Duodenal mucosa (tissue), 2 donors: ENCODE measurements around the gene TTC7B.
A peak's percentile ranks its signal among the peaks of the same experiment; 100 is the strongest.
"Not testable (repeated sequence)": the region's sequence is repeated elsewhere in the genome, so short reads cannot be mapped to it uniquely, and the experiment has no call there.

ENCODE experiments used
- H3K27ac ChIP-seq: one replicate; pipeline ENCODE4 v1.7.0; 2013; ENCODE audit warnings: low read depth, low read length
- H3K27me3 ChIP-seq, 2 donors: one replicate each; pipeline ENCODE4 v1.7.0; 2013; ENCODE audit warnings: low read length in 2 of 2, control low read depth in 1 of 2; ENCODE audit not compliant: insufficient read depth in 2 of 2, control insufficient read depth in 1 of 2
- H3K36me3 ChIP-seq, 2 donors: one replicate each; pipeline ENCODE4 v1.7.0; 2013; ENCODE audit warnings: low read length in 2 of 2, control low read depth in 1 of 2; ENCODE audit not compliant: insufficient read depth in 2 of 2, control insufficient read depth in 1 of 2
- H3K4me1 ChIP-seq, 2 donors: one replicate each; pipeline ENCODE4 v1.7.0; 2013; ENCODE audit warnings: low read length in 2 of 2, control low read depth in 1 of 2; ENCODE audit not compliant: insufficient read depth in 2 of 2, control insufficient read depth in 1 of 2
- H3K4me3 ChIP-seq, 2 donors: one replicate each; pipeline ENCODE4 v1.7.0; 2013; ENCODE audit warnings: low read length in 2 of 2, low read depth in 1 of 2
- H3K9ac ChIP-seq, 2 donors: one replicate each; pipeline ENCODE4 v1.7.0; 2013; ENCODE audit warnings: low read length in 2 of 2, low read depth in 1 of 2
- H3K9me3 ChIP-seq, 2 donors: one replicate each; pipeline ENCODE4 v1.7.0; 2013; ENCODE audit warnings: low read length in 2 of 2, control low read depth in 1 of 2; ENCODE audit not compliant: control insufficient read depth in 1 of 2

The TTC7B gene

GRCh38 chr14:90848944-90849731 lies 32.9 kb upstream of the TTC7B start:
- Histone ChIP-seq H3K4me3 (no peak overlapping the region), H3K27me3 (no peaks in the 10 kb centered on the region), H3K9me3 (no peaks in the 10 kb centered on the region), H3K36me3 (peaks cover 0 to 5% of the 10 kb centered on the region in 2 donors), H3K9ac (no peak overlapping the region), H3K27ac (no peak overlapping the region), H3K4me1 (no peaks in the 10 kb centered on the region)

GRCh38 chr14:90846511-90846910 lies 30.3 kb upstream of the TTC7B start:
- Histone ChIP-seq H3K27ac (no peak overlapping the region), H3K4me3 (no peak overlapping the region), H3K4me1 (no peaks in the 10 kb centered on the region), H3K9me3 (no peaks in the 10 kb centered on the region), H3K36me3 (peaks cover 0 to 5% of the 10 kb centered on the region in 2 donors), H3K9ac (no peak overlapping the region), H3K27me3 (no peaks in the 10 kb centered on the region)

- H3K36me3 ChIP-seq, result peaks cover 0 to 1% of the 10 kb centered on the region in 2 donors
- no peak overlapping the region for H3K27ac ChIP-seq
- H3K9ac ChIP-seq, result no peak overlapping the region
- H3K9me3 ChIP-seq, result no peaks in the 10 kb centered on the region
- H3K4me3 ChIP-seq, result no peak overlapping the region
- no peaks in the 10 kb centered on the region for H3K27me3 ChIP-seq
- H3K4me1 ChIP-seq, result no peaks in the 10 kb centered on the region
These were observed 28.1 kb upstream of the TTC7B start for GRCh38 chr14:90844321-90844720.

- H3K9ac ChIP-seq, result no peak overlapping the region
- no peaks in the 10 kb centered on the region for H3K27me3 ChIP-seq
- H3K4me3 ChIP-seq, result no peak overlapping the region
- no peak overlapping the region for H3K27ac ChIP-seq
- H3K9me3 ChIP-seq, result no peaks in the 10 kb centered on the region
- no peaks in the 10 kb centered on the region for H3K4me1 ChIP-seq
- H3K36me3 ChIP-seq, result no peaks in the 10 kb centered on the region
These were observed 26.5 kb upstream of the TTC7B start for GRCh38 chr14:90842726-90843125.

GRCh38 chr14:90840667-90841066 lies 24.4 kb upstream of the TTC7B start:
- not testable (repeated sequence) for H3K9me3 ChIP-seq, H3K4me3 ChIP-seq, H3K4me1 ChIP-seq, H3K36me3 ChIP-seq, H3K27ac ChIP-seq, H3K27me3 ChIP-seq, H3K9ac ChIP-seq

- no peaks in the 10 kb centered on the region for H3K27me3 ChIP-seq
- H3K27ac ChIP-seq, result peak overlapping the region; percentile 18
- no peak overlapping the region for H3K9ac ChIP-seq
- H3K4me3 ChIP-seq, result no peak overlapping the region
- no peaks in the 10 kb centered on the region for H3K4me1 ChIP-seq
- H3K36me3 ChIP-seq, result no peaks in the 10 kb centered on the region
- H3K9me3 ChIP-seq, result no peaks in the 10 kb centered on the region
These were observed 23.6 kb upstream of the TTC7B start for GRCh38 chr14:90839889-90840266.

DNA sequence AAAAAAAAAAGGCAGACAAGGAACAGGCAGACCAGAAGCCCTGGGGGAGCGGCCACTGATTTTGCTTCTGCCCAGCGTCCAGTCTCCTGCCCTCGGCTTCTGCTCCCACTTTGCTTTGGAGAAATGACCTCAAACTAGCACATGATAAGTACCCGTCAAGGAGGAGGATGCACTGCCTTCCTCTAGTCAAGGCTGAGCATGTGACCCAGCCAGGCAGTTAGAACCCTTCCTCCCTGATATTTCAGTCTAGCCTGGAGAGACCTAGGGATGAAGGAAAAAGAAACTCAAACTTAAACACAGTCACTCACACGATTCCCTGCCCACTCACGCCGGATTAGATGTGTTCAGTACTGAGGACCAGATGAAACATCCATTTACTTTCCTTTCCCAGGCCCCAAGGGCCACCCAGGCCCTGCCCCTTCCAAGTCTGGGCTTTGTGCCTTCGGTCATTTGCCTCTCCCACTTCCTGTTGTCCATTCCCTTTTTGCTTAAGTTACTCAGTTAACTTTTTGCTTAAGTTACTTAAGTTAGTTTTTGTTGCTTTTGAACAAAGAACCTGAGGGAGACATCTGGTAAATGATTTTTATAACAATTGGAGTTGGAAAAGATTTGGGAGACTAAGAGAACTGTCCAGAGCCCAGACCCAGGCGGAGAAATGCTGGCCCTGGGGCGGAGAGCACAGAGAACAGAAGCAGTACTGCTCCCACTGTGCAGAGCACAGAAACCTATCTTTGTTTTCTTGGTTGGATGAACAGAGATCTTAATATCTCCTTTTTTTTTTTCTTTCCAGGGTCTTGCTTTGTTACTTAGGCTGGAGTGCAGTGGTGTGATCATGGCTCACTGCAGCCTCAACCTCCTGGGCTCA lies 23.0 kb upstream of the TTC7B start:
- H3K9me3 ChIP-seq, result no peaks in the 10 kb centered on the region
- H3K4me1 ChIP-seq, result no peaks in the 10 kb centered on the region
- H3K36me3 ChIP-seq, result no peaks in the 10 kb centered on the region
- peak overlapping the region; percentile 18 for H3K27ac ChIP-seq
- no peaks in the 10 kb centered on the region for H3K27me3 ChIP-seq
- no peak overlapping the region for H3K4me3 ChIP-seq
- H3K9ac ChIP-seq, result no peak overlapping the region

- H3K36me3 ChIP-seq, H3K27ac ChIP-seq, H3K27me3 ChIP-seq, H3K9me3 ChIP-seq, H3K4me1 ChIP-seq, H3K9ac ChIP-seq, H3K4me3 ChIP-seq: not testable (repeated sequence)
These were observed 22.3 kb upstream of the TTC7B start for GRCh38 chr14:90838531-90838930.

GRCh38 chr14:90837355-90837754 lies 21.1 kb upstream of the TTC7B start:
- no peaks in the 10 kb centered on the region for H3K9me3 ChIP-seq
- H3K9ac ChIP-seq, result no peak overlapping the region
- H3K4me3 ChIP-seq, result no peak overlapping the region
- no peaks in the 10 kb centered on the region for H3K36me3 ChIP-seq
- no peaks in the 10 kb centered on the region for H3K4me1 ChIP-seq
- no peak overlapping the region for H3K27ac ChIP-seq
- no peaks in the 10 kb centered on the region for H3K27me3 ChIP-seq

DNA sequence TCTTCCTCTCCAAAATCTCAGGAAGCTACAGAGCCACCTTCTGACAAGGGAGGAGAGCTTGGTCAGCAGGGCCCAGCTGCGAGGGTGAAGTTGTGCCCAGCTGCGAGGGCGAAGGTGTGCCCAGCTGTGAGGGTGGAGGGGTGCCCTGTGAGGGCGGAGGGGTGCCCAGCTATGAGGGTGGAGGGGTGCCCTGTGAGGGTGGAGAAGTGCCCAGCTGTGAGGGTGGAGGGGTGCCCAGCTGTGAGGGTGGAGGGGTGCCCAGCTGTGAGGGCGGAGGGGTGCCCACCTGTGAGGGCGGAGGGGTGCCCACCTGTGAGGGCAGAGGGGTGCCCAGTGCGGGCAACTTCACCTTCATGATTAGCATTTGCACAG lies 20.4 kb upstream of the TTC7B start:
- no peaks in the 10 kb centered on the region for H3K4me1 ChIP-seq
- no peak overlapping the region for H3K27ac ChIP-seq
- H3K36me3 ChIP-seq, result no peaks in the 10 kb centered on the region
- no peak overlapping the region for H3K9ac ChIP-seq
- no peak overlapping the region for H3K4me3 ChIP-seq
- H3K9me3 ChIP-seq, result no peaks in the 10 kb centered on the region
- no peaks in the 10 kb centered on the region for H3K27me3 ChIP-seq
